RWPE1 (cell line): Measurements from ENCODE around the gene LPAR1.

Source experiments
- CTCF ChIA-PET: fragments of 350-600 bp; sonication (Branson Sonifier 250); formaldehyde crosslinking; extraction: SDS; loops from one replicate; lab custom pipeline; 2021; lab: Yijun Ruan, JAX
- POLR2A ChIA-PET: fragments of 400-600 bp; formaldehyde crosslinking; extraction: SDS; loops from one replicate; lab custom pipeline; 2020; ENCODE audit warnings: antibody characterized with exemption; ENCODE audit not compliant: low non-redundant PET; lab: Yijun Ruan, JAX
- DNase-seq: peaks from one replicate; pipeline ENCODE4 v3.0.0; 2012; ENCODE audit warnings: low spot score
- H3K27ac ChIP-seq: fragments of 450-650 bp; 2 replicates; pipeline ENCODE4 v1.5.1; 2017
- TF ChIP-seq, protein P1 (sequence below): fragments of 450-650 bp; conservative IDR thresholded peaks from 2 replicates; pipeline ENCODE4 v1.5.1; 2017; ENCODE audit warnings: low read depth, mild to moderate bottlenecking

LPAR1 gene

DNA sequence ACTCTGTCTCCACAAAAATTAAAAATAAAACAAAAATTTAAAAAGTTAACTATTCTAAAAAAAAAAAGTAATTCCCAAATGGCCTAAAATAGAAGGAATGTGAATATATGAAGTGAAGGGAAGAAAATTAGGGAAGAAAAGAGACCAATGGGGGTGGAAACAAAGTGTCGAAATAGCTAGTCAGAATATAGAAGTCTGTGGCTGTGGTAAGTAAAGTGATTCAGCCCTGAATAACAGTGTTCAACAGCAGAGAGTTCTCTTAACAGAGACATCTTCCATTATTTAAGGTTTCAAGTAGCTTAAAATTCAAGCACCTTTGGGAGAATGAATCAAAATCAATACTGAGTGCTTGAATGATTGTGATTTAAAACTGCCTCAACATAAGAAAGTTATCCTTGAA, 51.7 kb downstream of the LPAR1 start:
- POLR2A ChIA-PET = no interaction called here
- TF ChIP-seq, protein P1, sequence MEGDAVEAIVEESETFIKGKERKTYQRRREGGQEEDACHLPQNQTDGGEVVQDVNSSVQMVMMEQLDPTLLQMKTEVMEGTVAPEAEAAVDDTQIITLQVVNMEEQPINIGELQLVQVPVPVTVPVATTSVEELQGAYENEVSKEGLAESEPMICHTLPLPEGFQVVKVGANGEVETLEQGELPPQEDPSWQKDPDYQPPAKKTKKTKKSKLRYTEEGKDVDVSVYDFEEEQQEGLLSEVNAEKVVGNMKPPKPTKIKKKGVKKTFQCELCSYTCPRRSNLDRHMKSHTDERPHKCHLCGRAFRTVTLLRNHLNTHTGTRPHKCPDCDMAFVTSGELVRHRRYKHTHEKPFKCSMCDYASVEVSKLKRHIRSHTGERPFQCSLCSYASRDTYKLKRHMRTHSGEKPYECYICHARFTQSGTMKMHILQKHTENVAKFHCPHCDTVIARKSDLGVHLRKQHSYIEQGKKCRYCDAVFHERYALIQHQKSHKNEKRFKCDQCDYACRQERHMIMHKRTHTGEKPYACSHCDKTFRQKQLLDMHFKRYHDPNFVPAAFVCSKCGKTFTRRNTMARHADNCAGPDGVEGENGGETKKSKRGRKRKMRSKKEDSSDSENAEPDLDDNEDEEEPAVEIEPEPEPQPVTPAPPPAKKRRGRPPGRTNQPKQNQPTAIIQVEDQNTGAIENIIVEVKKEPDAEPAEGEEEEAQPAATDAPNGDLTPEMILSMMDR = no peak
- no peak overlapping the region for H3K27ac ChIP-seq
- DNase-seq = no peak
- CTCF ChIA-PET = no interaction called here

DNA sequence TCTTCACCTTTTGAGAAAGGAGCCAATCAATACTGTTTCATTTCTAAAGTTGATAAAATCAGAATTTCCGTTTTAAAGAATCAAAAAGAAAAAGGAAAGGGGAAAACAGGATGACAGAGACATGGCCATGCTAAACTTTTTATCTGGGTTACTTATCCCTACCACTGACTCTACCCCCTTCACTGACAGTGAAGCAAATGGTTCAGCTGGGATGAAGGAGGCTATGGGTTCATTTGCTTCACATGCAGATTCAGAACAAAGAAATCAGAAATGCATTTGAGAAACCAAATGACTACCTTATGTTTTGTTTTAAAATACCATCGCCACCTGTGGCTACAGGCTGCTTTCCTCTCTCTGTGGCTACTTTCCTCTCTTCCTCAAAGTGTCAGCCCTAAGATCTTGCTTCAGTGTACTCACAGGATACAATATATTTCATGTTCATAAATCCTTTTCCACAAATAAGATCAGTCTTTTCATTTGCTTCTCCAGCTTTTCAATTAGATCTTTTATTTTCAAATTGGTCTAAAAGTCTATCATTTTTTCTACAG, 53.3 kb downstream of the LPAR1 start:
- POLR2A ChIA-PET = no interaction called here
- H3K27ac ChIP-seq = no peak overlapping the region
- no peak for DNase-seq
- TF ChIP-seq, protein P1 = no peak
- CTCF ChIA-PET = interaction anchor here (0.5 to 1.1 kb wide), 3 partner anchors 9 to 298 kb away, joined by 3 to 6 read pairs (median 4); no protein-coding TSS in a partner anchor

DNA sequence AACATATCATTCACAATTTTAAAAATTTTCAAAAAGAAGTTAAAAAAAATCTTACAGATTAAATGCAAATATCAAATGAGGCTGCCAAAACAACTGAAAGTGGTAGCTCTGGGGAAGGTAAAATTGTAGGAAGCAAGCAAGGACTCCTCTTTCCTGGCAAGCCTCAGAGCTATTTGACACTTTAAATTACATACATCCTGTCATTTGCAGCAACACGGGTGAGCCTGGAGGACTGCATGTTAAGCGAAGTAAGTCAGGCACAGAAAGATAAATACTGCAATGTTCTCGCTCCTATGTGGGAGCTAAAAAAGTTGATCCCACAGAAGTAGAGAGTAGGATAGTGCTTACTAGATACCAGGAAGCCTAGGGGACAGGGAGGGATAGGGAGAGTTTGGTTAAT, 58.0 kb downstream of the LPAR1 start:
- ChIA-PET CTCF (interaction anchor here (0.6 to 1.0 kb wide), 2 partner anchors 41 to 76 kb away, joined by 3 to 5 read pairs; no protein-coding TSS in a partner anchor), POLR2A (no interaction called here)
- no peak for DNase-seq
- TF ChIP-seq, protein P1 = no peak
- no peak overlapping the region for H3K27ac ChIP-seq

DNA sequence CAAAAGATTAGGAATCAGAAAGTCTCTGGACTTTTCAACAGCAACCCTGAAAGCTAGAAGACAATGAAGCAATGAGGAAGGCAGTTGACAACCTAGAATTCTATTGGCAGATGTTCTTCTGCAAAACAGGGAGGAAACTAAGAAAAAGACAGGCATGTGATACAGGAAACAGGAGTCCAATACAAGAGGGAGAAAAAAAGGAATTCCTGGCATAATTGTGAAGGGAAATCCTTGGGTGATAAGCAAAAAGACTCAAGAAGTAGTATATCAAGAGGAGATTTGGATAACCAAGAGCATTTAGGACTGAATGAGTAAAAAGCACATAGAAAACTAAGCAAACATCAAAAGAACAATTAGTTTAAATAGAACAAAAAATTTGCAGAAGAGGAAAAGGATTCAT, 58.6 kb downstream of the LPAR1 start:
- ChIA-PET POLR2A (no interaction called here), CTCF (interaction anchor here (0.6 to 0.7 kb wide), 3 partner anchors 77 to 846 kb away, joined by 3 read pairs; no protein-coding TSS in a partner anchor)
- no peak overlapping the region for H3K27ac ChIP-seq
- no peak for DNase-seq
- TF ChIP-seq, protein P1 = no peak

DNA sequence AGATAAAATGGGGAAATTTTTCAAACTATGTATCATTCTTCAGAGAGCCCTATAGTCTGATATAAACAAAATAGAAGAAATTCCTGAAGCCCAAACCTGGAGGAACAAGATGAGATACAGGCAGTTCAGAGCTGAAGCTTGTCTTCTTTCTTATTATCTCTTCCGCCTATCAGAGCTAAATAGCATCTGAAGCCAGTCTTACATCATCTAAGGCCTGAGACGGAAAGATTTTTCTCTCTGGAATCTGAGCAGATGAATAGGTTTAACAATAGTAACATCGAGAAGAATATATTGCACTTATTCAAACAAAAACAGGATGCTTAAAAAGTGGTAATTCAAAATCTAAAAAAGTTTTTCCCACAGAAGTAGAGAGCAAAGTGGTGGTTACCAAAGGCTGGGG, 59.8 kb downstream of the LPAR1 start:
- H3K27ac ChIP-seq = no peak overlapping the region
- ChIA-PET CTCF (no interaction called here), POLR2A (no interaction called here)
- DNase-seq = no peak
- TF ChIP-seq, protein P1 = no peak

DNA sequence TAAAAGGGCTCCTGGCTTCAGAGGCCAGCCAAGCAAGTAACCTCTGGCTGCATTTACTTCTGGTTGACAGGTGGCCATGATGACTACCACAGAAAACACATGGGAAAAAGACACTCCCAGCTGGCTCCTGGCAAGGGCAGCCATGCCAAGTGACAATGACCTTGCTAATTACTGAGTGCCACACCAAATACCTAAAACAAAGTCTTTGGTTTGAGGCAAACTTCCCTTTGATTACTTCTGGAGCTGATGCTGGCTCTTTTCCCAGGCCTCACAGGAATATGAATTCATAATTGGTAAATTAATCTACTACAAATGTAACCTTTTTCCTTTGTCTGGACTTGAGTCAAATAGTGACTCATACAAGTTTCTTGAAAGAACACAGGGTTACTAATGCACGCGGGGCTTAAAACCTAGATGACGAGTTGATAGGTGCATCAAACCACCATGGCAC, 61.0 kb downstream of the LPAR1 start:
- TF ChIP-seq, protein P1 = no peak
- H3K27ac ChIP-seq = peak overlapping the region; percentile 38; the same call in 1 of the 2 replicates
- POLR2A ChIA-PET = no interaction called here
- peak; percentile 83 for DNase-seq
- CTCF ChIA-PET = interaction anchor here (0.7 to 1.4 kb wide), 5 partner anchors 8 to 780 kb away, joined by 3 to 4 read pairs (median 3); no protein-coding TSS in a partner anchor
